Activated CD8-positive, alpha-beta T cell treated with anti-CD3 and anti-CD28 coated beads for 36 hours (primary cell): ENCODE results near the gene WDSUB1. TPM values are rescaled to one million over a fixed set of nuclear protein-coding genes. Genes with fewer than 3 reads are reported as not detected.

Experiments
- ATAC-seq: fragments of 200-7000 bp; cut with Tn5 transposase; one replicate; pipeline ENCODE4 v1.10.0; 2021; ENCODE audit warnings: mild to moderate bottlenecking, moderate library complexity
- CTCF ChIA-PET: fragments of 350-600 bp; sonication (Branson Sonifier 250); formaldehyde crosslinking; loops from one replicate; lab custom pipeline; 2021; ENCODE audit warnings: antibody characterized with exemption; lab: Charles Lee
- POLR2A ChIA-PET: fragments of 350-600 bp; sonication (Branson Sonifier 250); formaldehyde crosslinking; loops from one replicate; lab custom pipeline; 2021; ENCODE audit warnings: antibody characterized with exemption; lab: Charles Lee
- DNase-seq: peaks from one replicate; pipeline ENCODE4 v3.0.0-alpha.2; 2020
- H3K27ac Mint-ChIP-seq: one replicate; pipeline ENCODE4 v1.8.0; 2021; ENCODE audit warnings: mild to moderate bottlenecking, mixed read lengths
- H3K27me3 Mint-ChIP-seq: one replicate; pipeline ENCODE4 v1.8.0; 2021; ENCODE audit warnings: mixed read lengths
- H3K36me3 Mint-ChIP-seq: one replicate; pipeline ENCODE4 v1.8.0; 2021; ENCODE audit warnings: low read depth, mixed read lengths
- H3K4me1 Mint-ChIP-seq: one replicate; pipeline ENCODE4 v1.8.0; 2021; ENCODE audit warnings: low read depth, mixed read lengths
- H3K4me3 Mint-ChIP-seq: one replicate; pipeline ENCODE4 v1.8.0; 2021; ENCODE audit warnings: mild to moderate bottlenecking, moderate library complexity, mixed read lengths
- H3K9me3 Mint-ChIP-seq: one replicate; pipeline ENCODE4 v1.8.0; 2021; ENCODE audit warnings: mixed read lengths
- CTCF ChIP-seq: fragments of 200-600 bp; IDR thresholded peaks from one replicate; pipeline ENCODE4 v1.8.0; 2022; ENCODE audit warnings: antibody characterized with exemption, mild to moderate bottlenecking
- intact Hi-C: fragments of 100-400 bp; cut with micrococcal nuclease; formaldehyde crosslinking; loops from one replicate; pipeline ENCODE4 v1.10.0; 2022
- total RNA-seq, 2 experiments: library from RNA; stranded (reverse); gene quantifications; one replicate each; pipeline ENCODE4 v1.2.3, GENCODE V29; 2021

WDSUB1 gene
- total RNA-seq, 2 experiments from 2014 or later: 6.8 to 8.6 TPM

GRCh38 chr2:159226608-159227385 is 59.7 kb downstream of the WDSUB1 start:
- Mint-ChIP-seq H3K4me3 (no peak overlapping the region), H3K27me3 (no peaks in the 10 kb centered on the region), H3K36me3 (peaks cover 3% of the 10 kb centered on the region), H3K4me1 (peaks cover 34% of the 10 kb centered on the region), H3K27ac (no peak overlapping the region), H3K9me3 (no peaks in the 10 kb centered on the region)
- DNase-seq: no peak
- no peak for TF ChIP-seq CTCF
- POLR2A ChIA-PET: interaction anchor here (1.2 kb wide), 1 partner anchor 12 kb away, joined by 3 read pairs; no protein-coding TSS in a partner anchor
- intact Hi-C loops: no loop called here
- ATAC-seq: no peak
- CTCF ChIA-PET: interaction anchor here (1.1 kb wide), 2 partner anchors 18 to 741 kb away, joined by 3 to 5 read pairs; no protein-coding TSS in a partner anchor

GRCh38 chr2:159226059-159226461 is 60.4 kb downstream of the WDSUB1 start:
- POLR2A ChIA-PET: interaction anchor here (1.2 kb wide), 1 partner anchor 11 kb away, joined by 3 read pairs; no protein-coding TSS in a partner anchor
- ATAC-seq: peak; percentile 96
- intact Hi-C loops: no loop called here
- Mint-ChIP-seq H3K36me3 (peaks cover 3% of the 10 kb centered on the region), H3K4me1 (peaks cover 34% of the 10 kb centered on the region), H3K9me3 (no peaks in the 10 kb centered on the region), H3K27ac (peak overlapping the region; percentile 13), H3K4me3 (no peak overlapping the region), H3K27me3 (no peaks in the 10 kb centered on the region)
- DNase-seq: peak; percentile 62
- no peak for TF ChIP-seq CTCF
- CTCF ChIA-PET: no interaction called here

- ChIA-PET POLR2A (no interaction called here), CTCF (no interaction called here)
- H3K36me3 Mint-ChIP-seq: peaks cover 3% of the 10 kb centered on the region
- intact Hi-C loops: no loop called here
- DNase-seq: no peak
- no peak for TF ChIP-seq CTCF
- no peaks in the 10 kb centered on the region for H3K9me3 Mint-ChIP-seq
- H3K4me1 Mint-ChIP-seq: peaks cover 34% of the 10 kb centered on the region
- H3K27me3 Mint-ChIP-seq: no peaks in the 10 kb centered on the region
- ATAC-seq: no peak
- H3K4me3 Mint-ChIP-seq: no peak overlapping the region
- no peak overlapping the region for H3K27ac Mint-ChIP-seq
Observed at GRCh38 chr2:159225025-159226016, 61.2 kb downstream of the WDSUB1 start.

GRCh38 chr2:159224061-159224813 is 62.3 kb downstream of the WDSUB1 start:
- ATAC-seq (no peak), DNase-seq (no peak)
- ChIA-PET CTCF (no interaction called here), POLR2A (interaction anchor here (0.5 kb wide), 1 partner anchor 69 kb away, joined by 4 read pairs; no protein-coding TSS in a partner anchor)
- H3K4me3 Mint-ChIP-seq: no peak overlapping the region
- H3K27me3 Mint-ChIP-seq: no peaks in the 10 kb centered on the region
- no peaks in the 10 kb centered on the region for H3K36me3 Mint-ChIP-seq
- H3K27ac Mint-ChIP-seq: no peak overlapping the region
- intact Hi-C loops: no loop called here
- TF ChIP-seq CTCF: no peak
- H3K9me3 Mint-ChIP-seq: no peaks in the 10 kb centered on the region
- H3K4me1 Mint-ChIP-seq: peaks cover 30% of the 10 kb centered on the region
